Activated CD8-positive, alpha-beta memory T cell treated with anti-CD3 and anti-CD28 coated beads, Interleukin-2, amount 10 ng/mL, durations not matched to agents 7 days and 5 days (primary cell): ENCODE data around the gene ATP6V1B1. TPM values are rescaled to one million over a fixed set of nuclear protein-coding genes. Genes with fewer than 3 reads are reported as not detected.

Experiments used
- ATAC-seq: fragments of 150-1000 bp; cut with Tn5 transposase; one replicate; pipeline ENCODE4 v1.10.0; 2021; ENCODE audit warnings: moderate library complexity
- CTCF ChIA-PET: fragments of 350-600 bp; sonication (Branson Sonifier 250); formaldehyde crosslinking; loops from one replicate; lab custom pipeline; 2021; ENCODE audit warnings: antibody characterized with exemption; lab: Charles Lee
- DNase-seq: peaks from one replicate; pipeline ENCODE4 v3.0.0-alpha.2; 2020
- H3K27ac Mint-ChIP-seq: one replicate; pipeline ENCODE4 v1.8.0; 2021; ENCODE audit warnings: mild to moderate bottlenecking, mixed read lengths
- H3K27me3 Mint-ChIP-seq: one replicate; pipeline ENCODE4 v1.8.0; 2021; ENCODE audit warnings: mixed read lengths
- H3K36me3 Mint-ChIP-seq: one replicate; pipeline ENCODE4 v1.8.0; 2021; ENCODE audit warnings: mild to moderate bottlenecking, mixed read lengths
- H3K4me1 Mint-ChIP-seq: one replicate; pipeline ENCODE4 v1.8.0; 2021; ENCODE audit warnings: mixed read lengths
- H3K4me3 Mint-ChIP-seq: one replicate; pipeline ENCODE4 v1.8.0; 2021; ENCODE audit warnings: mild to moderate bottlenecking, moderate library complexity, mixed read lengths
- H3K9me3 Mint-ChIP-seq: one replicate; pipeline ENCODE4 v1.8.0; 2022; ENCODE audit warnings: low read depth, mixed read lengths
- total RNA-seq, 2 experiments: library from RNA; stranded (reverse); gene quantifications; one replicate each; pipeline ENCODE4 v1.2.3, GENCODE V29; 2021

ATP6V1B1 gene
- total RNA-seq, 2 experiments from 2014 or later: not detected

DNA sequence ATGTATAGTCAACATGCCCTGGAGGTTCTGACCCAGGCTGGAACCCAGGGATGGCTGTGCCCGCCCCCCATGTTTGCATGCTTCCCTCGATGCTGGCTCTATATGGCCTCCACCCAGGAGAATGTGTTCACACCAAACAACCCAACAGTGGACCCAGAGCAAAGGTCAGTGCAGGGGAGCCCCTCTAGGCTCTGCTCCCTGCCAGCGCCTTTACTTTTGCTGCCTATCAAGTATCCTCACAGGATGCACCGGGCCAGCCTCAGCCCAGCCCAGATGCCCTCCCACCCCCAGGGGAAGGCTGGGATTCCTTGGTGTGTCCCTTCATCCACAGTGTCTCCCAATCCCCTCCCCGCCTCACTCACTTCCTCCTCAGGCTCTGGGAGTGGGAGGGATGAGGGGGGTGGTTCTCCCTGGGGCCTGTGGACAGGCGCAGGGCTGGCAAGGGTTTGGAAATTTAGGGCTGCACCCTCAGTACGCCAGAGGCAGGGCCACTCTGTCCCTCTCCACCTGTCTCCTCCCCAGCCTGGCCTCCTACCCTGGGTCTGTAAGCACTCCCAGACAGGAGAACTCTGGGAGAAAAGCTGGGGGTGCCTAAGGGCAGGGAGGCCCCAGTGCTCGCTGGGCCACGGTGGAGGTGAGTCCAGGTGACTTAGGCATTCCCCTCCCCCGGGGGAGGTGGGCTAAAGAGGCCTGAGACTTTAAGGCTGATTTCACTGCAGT, 2.3 kb downstream of the ATP6V1B1 start:
- Mint-ChIP-seq H3K27me3 (peaks cover 27% of the 10 kb centered on the region), H3K4me3 (no peak overlapping the region), H3K9me3 (no peaks in the 10 kb centered on the region), H3K36me3 (no peaks in the 10 kb centered on the region), H3K4me1 (no peaks in the 10 kb centered on the region), H3K27ac (no peak overlapping the region)
- DNase-seq (no peak), ATAC-seq (no peak)
- CTCF ChIA-PET: interaction anchor here (0.8 to 3.9 kb wide), 2 partner anchors 9 to 66 kb away, joined by 3 to 19 read pairs; no protein-coding TSS in a partner anchor

DNA sequence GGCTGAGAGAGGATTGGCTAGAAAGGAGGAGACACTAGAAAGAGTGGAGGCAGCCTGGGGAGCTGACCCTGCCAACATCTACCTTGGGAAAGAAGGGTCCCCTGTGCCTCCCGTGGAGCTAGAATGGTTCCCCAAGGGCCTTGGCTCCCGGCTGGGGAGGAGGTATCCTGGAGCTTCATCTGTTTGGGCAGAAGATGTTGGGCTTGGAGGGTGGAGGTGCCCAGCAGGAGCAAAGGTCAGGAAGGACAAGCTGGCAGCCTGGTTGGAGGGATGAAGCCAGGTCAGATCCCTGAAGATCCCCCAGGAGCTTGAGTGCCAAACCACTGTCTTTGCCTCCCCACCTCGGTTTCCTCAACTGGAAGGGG, 2.9 kb downstream of the ATP6V1B1 start:
- H3K27ac Mint-ChIP-seq: no peak overlapping the region
- ATAC-seq: no peak

DNA sequence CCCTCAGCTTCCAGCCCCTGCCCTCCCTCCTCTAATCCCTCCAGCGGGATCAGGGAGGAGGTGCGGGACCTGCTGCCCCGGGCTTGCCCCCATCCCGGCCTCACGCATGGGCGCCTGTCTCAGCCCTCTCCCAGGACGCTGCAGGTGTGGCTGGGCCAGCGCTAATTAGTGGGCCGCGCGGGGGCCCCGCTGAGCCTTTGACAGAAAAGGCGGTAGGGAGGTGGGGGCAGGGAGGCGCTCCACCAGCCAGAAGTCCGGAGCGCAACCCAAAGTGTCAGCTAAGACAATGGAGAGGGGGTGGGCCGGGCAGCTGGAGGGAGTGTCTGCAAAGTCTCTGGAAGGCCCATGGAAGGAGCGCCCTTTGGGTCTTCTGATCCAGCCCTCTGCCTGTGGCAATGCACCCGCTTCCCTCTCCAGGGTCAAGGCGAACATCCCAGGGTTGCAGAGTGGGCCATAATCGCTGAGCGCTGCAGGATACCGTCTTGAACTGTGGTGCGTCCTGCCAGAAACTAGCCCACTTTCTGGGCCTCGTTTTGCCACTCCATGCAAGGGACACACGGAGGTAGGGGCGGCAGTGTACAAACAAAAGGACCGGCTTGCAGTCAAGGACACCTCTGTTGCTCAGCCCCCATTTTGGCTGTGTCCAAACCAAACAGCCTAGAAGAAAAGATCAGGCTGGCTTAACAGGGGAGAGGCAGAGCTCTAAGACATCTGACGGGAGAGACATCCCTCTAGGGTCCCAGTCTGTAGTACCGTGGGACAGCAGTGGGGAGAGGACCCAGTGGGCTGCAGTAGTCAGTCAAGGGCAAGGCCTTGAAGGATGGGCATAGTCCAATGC, 3.5 kb downstream of the ATP6V1B1 start:
- Mint-ChIP-seq H3K27me3 (peaks cover 26% of the 10 kb centered on the region), H3K36me3 (no peaks in the 10 kb centered on the region), H3K4me3 (no peak overlapping the region), H3K9me3 (no peaks in the 10 kb centered on the region), H3K4me1 (no peaks in the 10 kb centered on the region), H3K27ac (no peak overlapping the region)
- no peak for ATAC-seq
- no peak for DNase-seq
- CTCF ChIA-PET: interaction anchor here (0.8 to 3.9 kb wide), 2 partner anchors 8 to 67 kb away, joined by 3 to 19 read pairs; no protein-coding TSS in a partner anchor

More for the DNA sequence above, 2.9 kb downstream of the ATP6V1B1 start:
- H3K36me3 Mint-ChIP-seq: no peaks in the 10 kb centered on the region
- CTCF ChIA-PET: interaction anchor here (0.8 to 3.9 kb wide), 2 partner anchors 9 to 67 kb away, joined by 3 to 19 read pairs; no protein-coding TSS in a partner anchor
- no peak for DNase-seq
- H3K9me3 Mint-ChIP-seq: no peaks in the 10 kb centered on the region
- no peak overlapping the region for H3K4me3 Mint-ChIP-seq
- H3K27me3 Mint-ChIP-seq: peaks cover 27% of the 10 kb centered on the region
- no peaks in the 10 kb centered on the region for H3K4me1 Mint-ChIP-seq

DNA sequence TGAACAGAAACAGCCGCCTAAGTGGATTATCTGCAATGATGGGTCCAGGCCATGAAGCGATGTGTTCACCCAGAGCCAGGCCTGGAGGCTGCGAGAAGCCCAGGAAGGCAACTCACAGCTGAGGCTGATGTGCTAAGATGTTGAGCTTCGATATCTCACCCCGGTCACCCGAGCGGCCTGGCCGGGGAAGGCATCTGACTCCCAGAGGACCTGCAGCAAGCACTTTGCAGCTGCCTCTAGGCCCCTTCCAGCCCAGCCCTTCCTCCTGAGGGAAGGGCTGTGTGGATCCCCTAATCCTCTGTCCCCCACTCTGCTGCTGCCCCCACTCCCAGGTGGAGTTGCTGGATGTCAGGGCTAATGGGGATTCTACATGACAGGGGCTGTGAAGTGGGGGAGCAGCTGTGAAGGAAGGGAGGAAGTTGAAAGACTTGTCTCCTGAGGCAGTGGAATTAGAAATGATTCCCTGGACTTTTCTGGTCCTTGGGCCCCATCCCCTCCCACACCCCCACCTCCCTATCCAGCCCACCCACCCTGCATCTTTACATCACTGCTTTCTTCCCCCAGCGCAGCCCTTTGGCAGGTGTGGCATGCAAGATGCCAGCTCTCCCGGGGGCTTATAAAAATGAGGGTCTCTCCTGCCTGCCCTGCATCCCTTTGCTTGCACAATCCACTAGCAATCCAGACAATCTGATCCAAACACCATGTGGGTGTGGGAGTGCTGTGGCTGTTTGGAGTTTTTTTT, 4.3 kb downstream of the ATP6V1B1 start:
- CTCF ChIA-PET: interaction anchor here (1.6 to 3.9 kb wide), 2 partner anchors 7 to 10 kb away, joined by 4 to 19 read pairs; no protein-coding TSS in a partner anchor

DNA sequence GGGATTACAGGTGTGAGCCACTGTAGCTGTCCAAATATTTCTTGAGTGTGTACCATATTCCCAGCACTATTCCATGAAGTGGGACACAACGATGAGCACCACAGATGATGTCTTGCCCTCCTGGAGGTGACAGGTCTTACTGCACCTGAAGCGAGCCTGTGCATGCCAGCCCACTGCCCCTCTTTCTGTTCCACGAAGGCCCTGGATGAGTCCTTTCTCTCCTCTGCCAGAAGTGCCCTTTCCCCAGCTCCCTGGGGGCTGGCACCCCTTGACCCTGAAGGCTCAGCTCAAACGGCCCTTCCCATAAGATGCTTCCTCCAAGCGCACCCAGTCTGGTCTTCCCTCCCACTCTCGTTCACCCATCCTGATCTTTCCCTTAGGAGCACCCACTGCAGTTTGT, 5.5 kb downstream of the ATP6V1B1 start:
- DNase-seq (no peak), ATAC-seq (no peak)
- Mint-ChIP-seq H3K27me3 (peaks cover 28% of the 10 kb centered on the region), H3K4me3 (no peak overlapping the region), H3K9me3 (no peaks in the 10 kb centered on the region), H3K27ac (no peak overlapping the region), H3K4me1 (no peaks in the 10 kb centered on the region), H3K36me3 (no peaks in the 10 kb centered on the region)
- CTCF ChIA-PET: interaction anchor here (1.6 kb wide), 1 partner anchor 9 kb away, joined by 4 read pairs; no protein-coding TSS in a partner anchor

More for the DNA sequence above, 4.3 kb downstream of the ATP6V1B1 start:
- Mint-ChIP-seq H3K4me1 (no peaks in the 10 kb centered on the region), H3K36me3 (no peaks in the 10 kb centered on the region), H3K27ac (no peak overlapping the region), H3K4me3 (no peak overlapping the region), H3K27me3 (peaks cover 26% of the 10 kb centered on the region), H3K9me3 (no peaks in the 10 kb centered on the region)
- ATAC-seq: no peak
- no peak for DNase-seq

DNA sequence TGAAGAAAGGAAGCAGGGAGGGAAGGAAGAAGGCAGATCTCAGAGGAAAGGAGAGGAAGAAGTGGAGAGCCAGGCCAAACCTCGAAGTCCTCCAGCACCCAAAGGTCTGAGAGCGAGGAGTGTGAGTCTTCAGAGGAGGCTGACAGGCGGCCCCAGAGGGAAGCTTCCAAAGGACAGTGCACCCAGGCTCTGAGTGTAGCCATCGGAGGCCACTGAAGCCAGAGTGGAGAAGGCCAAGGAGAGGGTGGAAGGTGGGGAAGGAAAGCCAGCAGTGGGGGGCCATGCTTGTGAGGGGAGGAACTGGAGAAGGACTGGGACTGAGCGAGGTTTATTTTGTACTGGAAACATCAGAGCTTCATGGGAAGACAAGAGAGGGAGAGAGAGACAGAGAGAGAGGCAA, 6.0 kb downstream of the ATP6V1B1 start:
- Mint-ChIP-seq H3K27me3 (peaks cover 29% of the 10 kb centered on the region), H3K4me3 (no peak overlapping the region), H3K9me3 (no peaks in the 10 kb centered on the region), H3K36me3 (no peaks in the 10 kb centered on the region), H3K27ac (no peak overlapping the region), H3K4me1 (peaks cover 2% of the 10 kb centered on the region)
- CTCF ChIA-PET: no interaction called here
- no peak for ATAC-seq
- no peak for DNase-seq

DNA sequence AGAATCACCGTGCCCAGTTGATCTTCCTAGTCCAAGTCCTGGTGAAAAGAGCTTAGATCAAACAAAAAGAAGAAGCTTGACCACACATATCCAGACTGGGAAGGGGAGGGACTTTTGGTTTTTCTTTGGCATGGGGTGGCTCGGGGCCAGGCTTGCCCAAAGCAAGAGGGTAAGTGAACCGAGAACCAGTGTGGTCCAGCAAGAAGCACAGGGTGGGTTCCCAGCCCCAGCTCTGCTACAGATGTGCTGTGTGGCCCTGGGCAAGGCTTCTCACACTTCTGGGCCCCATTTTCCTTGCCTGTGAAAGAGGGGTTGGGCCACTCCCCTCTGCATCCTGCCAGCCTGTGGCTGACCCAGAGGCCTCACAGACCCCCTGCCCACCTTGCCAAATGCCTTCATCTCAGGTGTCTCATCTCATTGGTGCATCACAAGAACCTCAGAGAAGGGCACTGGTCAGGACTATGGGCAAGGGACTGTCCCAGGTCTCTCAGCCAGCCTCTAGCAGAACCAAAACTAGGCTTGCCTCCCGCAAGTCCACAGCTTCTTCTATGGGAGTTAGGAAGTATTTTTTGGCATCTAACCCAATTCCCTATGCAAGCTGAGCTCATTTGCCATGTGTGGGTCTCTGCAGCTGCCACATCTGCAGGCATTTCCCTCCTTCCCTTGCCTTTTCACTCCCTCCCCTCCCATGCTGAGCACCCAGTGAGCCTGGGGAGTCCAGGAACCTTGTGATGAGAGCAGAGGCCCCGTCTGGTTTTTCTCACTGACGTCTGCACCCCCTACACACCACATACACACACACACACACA, 6.9 kb downstream of the ATP6V1B1 start:
- DNase-seq (no peak), ATAC-seq (no peak)
- peaks cover 34% of the 10 kb centered on the region for H3K27me3 Mint-ChIP-seq
- peaks cover 8% of the 10 kb centered on the region for H3K4me1 Mint-ChIP-seq
- no peak overlapping the region for H3K27ac Mint-ChIP-seq
- no peak overlapping the region for H3K4me3 Mint-ChIP-seq
- no peaks in the 10 kb centered on the region for H3K36me3 Mint-ChIP-seq
- no peaks in the 10 kb centered on the region for H3K9me3 Mint-ChIP-seq
- CTCF ChIA-PET: interaction anchor here (0.8 to 3.1 kb wide), 3 partner anchors 22 to 81 kb away, joined by 3 to 11 read pairs (median 3); no protein-coding TSS in a partner anchor

DNA sequence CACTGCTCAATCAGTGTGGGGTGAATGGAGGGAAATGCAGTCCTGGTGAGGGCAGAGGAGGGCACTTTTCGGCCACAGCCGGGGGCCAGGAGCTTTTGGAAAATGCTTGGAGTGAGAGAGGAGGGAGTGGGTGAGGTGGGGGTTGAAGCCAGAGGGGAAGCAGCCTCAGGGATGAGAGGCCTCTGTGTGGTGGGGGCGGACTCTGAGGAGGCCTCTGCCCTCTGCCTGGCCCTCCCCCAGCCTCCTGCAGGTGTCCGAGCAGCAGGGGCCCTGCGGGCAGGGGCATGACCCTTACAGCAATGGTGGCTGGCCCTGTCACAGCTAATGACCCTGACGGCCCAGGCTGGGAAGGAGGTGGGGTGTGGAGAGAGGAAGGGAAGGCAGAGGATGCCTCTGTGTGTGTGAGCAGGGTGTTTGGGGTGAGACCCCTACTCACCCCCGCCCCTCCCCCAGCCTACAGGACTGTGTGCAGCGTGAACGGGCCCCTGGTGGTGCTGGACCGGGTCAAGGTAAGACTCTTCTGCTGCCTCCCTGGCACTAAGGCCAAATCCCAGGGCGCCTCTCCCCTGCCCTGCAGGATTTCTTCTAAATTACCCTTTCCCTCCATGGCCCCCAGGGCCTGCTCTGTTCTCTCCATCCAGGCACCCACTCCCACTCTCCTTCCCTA, 7.6 kb downstream of the ATP6V1B1 start:
- H3K27ac Mint-ChIP-seq: no peak overlapping the region
- no peaks in the 10 kb centered on the region for H3K9me3 Mint-ChIP-seq
- DNase-seq (no peak), ATAC-seq (no peak)
- CTCF ChIA-PET: interaction anchor here (0.6 to 3.1 kb wide), 3 partner anchors 23 to 72 kb away, joined by 3 to 11 read pairs (median 3); no protein-coding TSS in a partner anchor
- H3K4me1 Mint-ChIP-seq: peaks cover 15% of the 10 kb centered on the region
- H3K36me3 Mint-ChIP-seq: no peaks in the 10 kb centered on the region
- H3K27me3 Mint-ChIP-seq: peaks cover 42% of the 10 kb centered on the region
- H3K4me3 Mint-ChIP-seq: no peak overlapping the region

DNA sequence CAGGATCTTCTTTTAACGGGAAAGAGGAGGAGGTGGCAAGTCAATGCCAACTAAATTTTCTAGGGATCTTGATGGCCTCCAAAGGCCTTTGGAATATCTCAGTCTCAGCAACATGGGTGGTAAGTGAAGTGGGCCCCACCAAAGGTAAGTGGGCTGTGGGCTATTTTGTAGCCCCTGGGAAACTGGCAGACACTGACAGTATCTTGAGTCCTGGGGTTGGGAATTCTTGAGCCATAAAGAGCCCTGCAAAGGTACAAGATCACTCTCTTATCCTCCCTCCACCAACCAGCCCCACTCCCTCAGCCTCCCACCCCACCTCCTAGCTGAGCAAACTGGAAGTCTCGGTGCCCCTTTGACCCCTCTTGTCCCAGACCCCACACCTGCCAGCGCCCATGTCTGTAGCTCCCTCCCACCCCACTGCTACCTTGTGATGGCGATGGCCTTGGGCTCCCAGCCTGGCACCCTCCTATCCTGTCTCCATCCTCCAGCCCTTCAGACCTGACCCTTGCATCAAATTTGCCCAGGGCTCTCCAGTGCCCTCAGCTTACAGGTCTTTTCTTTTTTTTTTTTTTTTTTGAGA, 8.5 kb downstream of the ATP6V1B1 start:
- ATAC-seq (no peak), DNase-seq (no peak)
- Mint-ChIP-seq H3K4me1 (peaks cover 17% of the 10 kb centered on the region), H3K36me3 (no peaks in the 10 kb centered on the region), H3K27ac (no peak overlapping the region), H3K9me3 (no peaks in the 10 kb centered on the region), H3K4me3 (no peak overlapping the region), H3K27me3 (peaks cover 39% of the 10 kb centered on the region)
- CTCF ChIA-PET: interaction anchor here (3.1 kb wide), 1 partner anchor 73 kb away, joined by 11 read pairs; no protein-coding TSS in a partner anchor

DNA sequence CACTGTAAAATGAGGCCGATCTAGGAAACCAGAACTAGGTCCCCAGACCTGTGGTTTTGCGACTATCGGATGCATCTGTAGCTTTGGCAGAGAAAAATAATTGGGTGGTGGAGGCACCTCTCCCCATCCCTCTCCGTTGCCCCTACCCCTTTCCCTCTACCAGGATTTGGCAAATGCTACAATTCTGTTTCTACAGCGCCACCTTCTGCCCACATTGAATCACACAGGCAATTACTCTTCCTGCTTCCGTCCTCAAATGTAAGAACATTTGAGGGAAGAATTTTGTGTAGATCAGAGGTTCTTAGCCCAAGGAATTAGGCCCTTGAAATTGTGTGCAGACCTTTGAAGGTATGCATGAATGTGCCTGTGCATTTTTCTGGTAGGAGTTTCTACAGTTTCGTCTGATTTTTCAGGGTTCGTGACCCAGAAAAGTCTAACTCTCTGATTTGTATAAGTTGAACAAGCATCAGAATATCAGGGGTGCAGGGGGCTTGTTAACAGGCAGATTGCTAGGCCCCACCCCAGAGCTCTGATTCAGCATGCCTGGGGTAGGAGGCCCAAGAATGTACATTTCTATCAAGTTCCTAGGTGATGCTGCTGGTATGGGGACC, 11.2 kb downstream of the ATP6V1B1 start:
- Mint-ChIP-seq H3K4me3 (no peak overlapping the region), H3K9me3 (no peaks in the 10 kb centered on the region), H3K4me1 (peaks cover 17% of the 10 kb centered on the region), H3K36me3 (no peaks in the 10 kb centered on the region), H3K27me3 (peaks cover 31% of the 10 kb centered on the region), H3K27ac (no peak overlapping the region)
- CTCF ChIA-PET: interaction anchor here (0.8 to 3.9 kb wide), 20 partner anchors 9 to 643 kb away, joined by 3 to 84 read pairs (median 6); partner anchors contain the start of gene FIGLA
- DNase-seq (peak; percentile 65), ATAC-seq (no peak)

DNA sequence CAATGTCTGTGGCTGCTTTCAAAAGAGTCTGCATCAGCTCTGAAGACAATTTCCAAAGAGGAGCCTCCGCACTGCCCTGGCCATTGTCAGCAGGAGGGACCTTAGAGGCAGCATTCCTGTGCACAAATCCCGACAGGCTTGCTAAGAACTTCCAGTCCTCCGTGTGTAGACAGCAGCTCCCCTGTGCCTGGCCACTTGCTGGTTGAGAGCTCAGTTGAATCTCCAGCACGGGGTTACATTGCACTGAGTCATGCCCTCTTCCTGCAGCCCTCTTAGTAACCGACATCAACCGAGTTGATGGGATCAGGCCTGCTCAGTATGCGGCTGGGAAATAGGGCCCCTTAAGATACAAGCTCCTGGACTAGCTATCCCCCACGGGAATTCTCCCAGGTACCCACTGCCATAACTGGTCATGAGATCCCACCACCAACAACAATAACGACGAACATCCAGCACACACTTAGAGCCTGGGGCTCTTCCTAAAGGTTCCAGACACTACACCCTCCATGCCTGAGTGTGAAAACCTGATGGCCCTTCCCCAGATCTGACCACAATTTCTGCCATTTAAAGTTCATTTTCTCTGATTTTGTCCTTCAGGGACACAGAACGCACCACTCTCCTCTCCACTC, 12.0 kb downstream of the ATP6V1B1 start:
- Mint-ChIP-seq H3K27ac (no peak overlapping the region), H3K36me3 (no peaks in the 10 kb centered on the region), H3K9me3 (no peaks in the 10 kb centered on the region), H3K4me3 (peak overlapping the region; percentile 58), H3K27me3 (peaks cover 31% of the 10 kb centered on the region), H3K4me1 (peaks cover 17% of the 10 kb centered on the region)
- ATAC-seq: no peak
- CTCF ChIA-PET: interaction anchor here (0.5 to 3.9 kb wide), 39 partner anchors 9 to 1326 kb away, joined by 3 to 84 read pairs (median 5); partner anchors contain the start of genes ADD2, ATP6V1B1, FAM136A and FIGLA
- peak; percentile 41 for DNase-seq
